Left ventricle myocardium inferior (tissue), 1 donor: ENCODE measurements around the gene SYNPO2L. TPM values are rescaled to one million over a fixed set of nuclear protein-coding genes. Genes with fewer than 3 reads are reported as not detected.
"Not testable (repeated sequence)": the region's sequence is repeated elsewhere in the genome, so short reads cannot be mapped to it uniquely, and the experiment has no call there.

ENCODE experiments used
- DNase-seq: peaks from one replicate; pipeline ENCODE4 v3.0.0-alpha.2; 2020
- H3K27ac ChIP-seq: fragments of 200-600 bp; replicated peaks from 2 replicates; pipeline ENCODE4 v1.8.0; 2021
- H3K27me3 ChIP-seq: fragments of 200-600 bp; 2 replicates; pipeline ENCODE4 v1.8.0; 2021; ENCODE audit warnings: low read depth
- H3K36me3 ChIP-seq: fragments of 200-600 bp; 2 replicates; pipeline ENCODE4 v1.8.0; 2021
- H3K4me1 ChIP-seq: fragments of 200-600 bp; 2 replicates; pipeline ENCODE4 v1.8.0; 2021
- H3K4me3 ChIP-seq: fragments of 200-600 bp; 2 replicates; pipeline ENCODE4 v1.8.0; 2021; ENCODE audit warnings: mild to moderate bottlenecking, moderate library complexity
- H3K9me3 ChIP-seq: fragments of 200-600 bp; replicated peaks from 2 replicates; pipeline ENCODE4 v1.8.0; 2021
- CTCF ChIP-seq: fragments of 200-600 bp; IDR thresholded peaks from 2 replicates; pipeline ENCODE4 v1.8.0; 2021; ENCODE audit warnings: antibody characterized with exemption, mild to moderate bottlenecking, borderline replicate concordance
- intact Hi-C: fragments of 100-400 bp; cut with micrococcal nuclease; formaldehyde crosslinking; loops from one replicate; pipeline ENCODE4 v1.11.0; 2022
- long read RNA-seq: library from polyadenylated mRNA; unstranded; transcript quantifications from one replicate; pipeline ENCODE4 v2.0.0, GENCODE V29; 2021
- total RNA-seq: library from RNA; stranded (reverse); fragmentation: NEBNext Ultra II Directional; extraction: Animal tissue kit (Norgen Biotek cat#: 25700); gene quantifications from one replicate; pipeline ENCODE4 v1.2.1, GENCODE V29; 2021
- donor health status: DM: no; HTN: yes; CAD: no; lungs with severe emphysema.

The SYNPO2L gene, protein sequence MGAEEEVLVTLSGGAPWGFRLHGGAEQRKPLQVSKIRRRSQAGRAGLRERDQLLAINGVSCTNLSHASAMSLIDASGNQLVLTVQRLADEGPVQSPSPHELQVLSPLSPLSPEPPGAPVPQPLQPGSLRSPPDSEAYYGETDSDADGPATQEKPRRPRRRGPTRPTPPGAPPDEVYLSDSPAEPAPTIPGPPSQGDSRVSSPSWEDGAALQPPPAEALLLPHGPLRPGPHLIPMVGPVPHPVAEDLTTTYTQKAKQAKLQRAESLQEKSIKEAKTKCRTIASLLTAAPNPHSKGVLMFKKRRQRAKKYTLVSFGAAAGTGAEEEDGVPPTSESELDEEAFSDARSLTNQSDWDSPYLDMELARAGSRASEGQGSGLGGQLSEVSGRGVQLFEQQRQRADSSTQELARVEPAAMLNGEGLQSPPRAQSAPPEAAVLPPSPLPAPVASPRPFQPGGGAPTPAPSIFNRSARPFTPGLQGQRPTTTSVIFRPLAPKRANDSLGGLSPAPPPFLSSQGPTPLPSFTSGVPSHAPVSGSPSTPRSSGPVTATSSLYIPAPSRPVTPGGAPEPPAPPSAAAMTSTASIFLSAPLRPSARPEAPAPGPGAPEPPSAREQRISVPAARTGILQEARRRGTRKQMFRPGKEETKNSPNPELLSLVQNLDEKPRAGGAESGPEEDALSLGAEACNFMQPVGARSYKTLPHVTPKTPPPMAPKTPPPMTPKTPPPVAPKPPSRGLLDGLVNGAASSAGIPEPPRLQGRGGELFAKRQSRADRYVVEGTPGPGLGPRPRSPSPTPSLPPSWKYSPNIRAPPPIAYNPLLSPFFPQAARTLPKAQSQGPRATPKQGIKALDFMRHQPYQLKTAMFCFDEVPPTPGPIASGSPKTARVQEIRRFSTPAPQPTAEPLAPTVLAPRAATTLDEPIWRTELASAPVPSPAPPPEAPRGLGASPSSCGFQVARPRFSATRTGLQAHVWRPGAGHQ
- 290 TPM for total RNA-seq
- long read RNA-seq, full-length matches to known transcripts, result 11 of 495 reads
- long read RNA-seq, partial matches to known transcripts, result 7 of 495 reads
- long read RNA-seq, other reads (novel, unspliced or antisense), result 477 of 495 reads

DNA sequence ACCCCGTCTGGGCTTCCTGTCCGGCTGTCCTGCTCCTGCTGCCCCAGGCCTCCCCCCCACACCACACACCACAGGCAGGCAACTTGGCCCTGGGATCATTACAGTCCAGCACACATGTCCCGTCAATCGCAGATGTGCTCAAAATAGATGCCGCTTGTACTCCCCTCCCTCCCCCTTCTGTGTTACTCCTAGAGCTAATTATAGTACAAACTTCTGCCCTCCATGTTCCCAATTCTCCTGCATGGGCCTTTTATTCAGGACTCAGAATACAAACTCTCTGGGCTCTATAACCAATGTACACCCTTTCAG is at the start of gene SYNPO2L:
SYNPO2L (minus strand) TSS at position 40 of the 309 bp plus-strand sequence. CDS start 107 bp downstream, outside the sequence.
- Histone ChIP-seq H3K9me3 (no peaks in the 10 kb centered on the region), H3K4me3 (peak within 1 kb of the TSS; percentile 67), H3K27ac (peak within 1 kb of the TSS; percentile 94), H3K4me1 (peaks cover 49% of the 10 kb centered on the region), H3K36me3 (peaks cover 4% of the 10 kb centered on the region), H3K27me3 (no peaks in the 10 kb centered on the region)
- intact Hi-C loops, result no loop called here
- DNase-seq, result peak; percentile 65
- TF ChIP-seq CTCF, result no peak

DNA sequence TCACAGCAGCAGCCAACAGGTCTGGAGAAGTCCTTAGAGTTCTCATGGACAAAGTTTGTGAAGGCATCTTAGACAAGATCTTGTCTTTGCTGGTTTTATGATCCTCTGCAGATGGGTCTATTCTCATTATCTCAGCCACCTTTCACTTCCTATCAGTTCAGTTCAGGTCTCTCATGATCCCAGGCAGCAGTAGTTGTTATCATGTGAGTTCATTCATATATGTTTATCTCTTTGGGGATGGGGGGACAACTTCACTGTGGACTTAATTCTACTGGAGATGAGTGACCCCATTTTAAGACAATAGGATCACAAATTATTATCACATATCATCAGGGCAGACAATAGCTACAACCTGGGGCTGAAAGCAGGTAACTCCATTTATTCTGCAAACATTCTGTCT is 48.1 kb upstream of the SYNPO2L start:
- H3K4me3 ChIP-seq, H3K27me3 ChIP-seq, intact Hi-C loops, H3K27ac ChIP-seq, H3K9me3 ChIP-seq, H3K4me1 ChIP-seq, DNase-seq: not testable (repeated sequence)
- peaks cover 16% of the 10 kb centered on the region for H3K36me3 ChIP-seq

GRCh38 chr10:73698819-73699218 is 43.0 kb upstream of the SYNPO2L start:
- intact Hi-C loops, H3K27ac ChIP-seq, H3K9me3 ChIP-seq, H3K4me3 ChIP-seq, H3K27me3 ChIP-seq, DNase-seq, H3K4me1 ChIP-seq: not testable (repeated sequence)
- peaks cover 11% of the 10 kb centered on the region for H3K36me3 ChIP-seq

DNA sequence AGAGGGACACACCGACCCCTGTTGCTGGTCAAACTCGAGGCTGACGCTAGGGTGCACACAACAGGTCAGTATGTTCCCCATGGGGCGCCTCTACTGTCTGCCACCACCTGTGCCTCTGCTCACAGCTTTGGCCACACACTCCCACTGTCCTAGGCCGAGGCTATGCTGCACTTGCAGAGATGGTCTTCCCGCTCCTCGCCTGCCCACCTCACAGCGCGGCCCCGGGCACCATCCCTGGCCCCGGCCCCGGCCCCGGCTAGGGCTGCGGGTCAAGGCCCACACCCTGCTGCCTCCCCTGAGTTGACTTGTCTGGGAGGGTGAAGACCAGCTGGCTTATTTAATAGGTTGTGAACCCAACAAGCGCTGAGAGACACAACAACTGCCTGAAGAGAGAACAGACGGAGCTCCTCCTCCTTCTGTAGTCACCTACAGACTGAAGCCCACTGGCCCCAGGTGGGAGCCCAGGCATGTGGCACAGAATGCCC is 41.9 kb upstream of the SYNPO2L start, which contains the start of gene AGAP5:
AGAP5 (minus strand) TSS at position 435 of the 485 bp plus-strand sequence; CDS start at position 81, 354 bp downstream.
- H3K36me3 ChIP-seq, result peaks cover 16% of the 10 kb centered on the region
- H3K4me1 ChIP-seq, H3K27me3 ChIP-seq, H3K27ac ChIP-seq, DNase-seq, intact Hi-C loops, H3K4me3 ChIP-seq, H3K9me3 ChIP-seq: not testable (repeated sequence)

GRCh38 chr10:73695302-73695701 is 39.5 kb upstream of the SYNPO2L start:
- H3K27me3 ChIP-seq, DNase-seq, H3K9me3 ChIP-seq, H3K4me3 ChIP-seq, intact Hi-C loops, H3K4me1 ChIP-seq, H3K27ac ChIP-seq: not testable (repeated sequence)
- H3K36me3 ChIP-seq, result peaks cover 20% of the 10 kb centered on the region

DNA sequence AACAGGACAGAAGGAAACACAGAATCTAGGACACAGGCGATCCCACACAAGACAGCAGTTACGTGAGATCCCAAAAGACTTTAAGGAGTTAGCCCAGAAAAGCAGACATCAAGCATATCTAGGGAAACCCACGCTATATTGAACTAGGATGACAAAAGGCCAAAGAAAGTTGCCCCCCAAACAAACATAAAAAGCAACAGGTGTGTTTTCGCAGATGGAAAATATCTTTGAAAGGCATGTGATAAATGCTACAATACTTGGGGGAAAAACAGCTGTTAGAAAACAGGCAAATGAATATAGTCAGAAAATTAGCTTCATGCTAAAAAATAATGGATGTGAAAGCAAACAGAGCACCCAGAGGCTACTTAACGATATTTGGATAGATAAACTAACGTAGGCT is 34.9 kb upstream of the SYNPO2L start:
- DNase-seq, H3K4me3 ChIP-seq, intact Hi-C loops, H3K27me3 ChIP-seq, H3K9me3 ChIP-seq, H3K4me1 ChIP-seq, H3K27ac ChIP-seq: not testable (repeated sequence)
- H3K36me3 ChIP-seq, result peaks cover 15% of the 10 kb centered on the region

- H3K4me3 ChIP-seq, H3K4me1 ChIP-seq, DNase-seq, H3K27ac ChIP-seq, H3K9me3 ChIP-seq, intact Hi-C loops, H3K27me3 ChIP-seq: not testable (repeated sequence)
- peaks cover 18% of the 10 kb centered on the region for H3K36me3 ChIP-seq
Measured at GRCh38 chr10:73689596-73689995, 33.8 kb upstream of the SYNPO2L start.

DNA sequence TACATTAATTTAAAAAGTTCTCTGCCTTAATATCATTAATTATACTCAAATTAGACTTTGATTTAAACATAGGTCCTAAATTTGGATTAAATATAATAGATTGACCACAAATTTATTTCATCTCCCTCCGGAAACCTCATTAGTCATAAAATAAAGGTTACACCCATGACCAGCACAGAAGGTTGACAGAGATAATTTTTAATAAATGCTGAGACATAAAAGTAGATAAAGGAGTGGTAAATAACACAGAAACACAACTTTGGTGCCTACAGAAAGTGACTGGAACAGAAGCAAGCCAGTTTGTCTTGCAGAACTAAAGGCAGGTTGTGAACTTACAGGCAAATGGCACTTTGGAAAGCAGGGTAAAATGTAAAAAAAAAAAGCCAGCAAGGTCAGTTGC is 31.8 kb upstream of the SYNPO2L start:
- H3K4me1 ChIP-seq, DNase-seq, intact Hi-C loops, H3K27ac ChIP-seq, H3K4me3 ChIP-seq, H3K9me3 ChIP-seq, H3K27me3 ChIP-seq: not testable (repeated sequence)
- H3K36me3 ChIP-seq, result peaks cover 13% of the 10 kb centered on the region

DNA sequence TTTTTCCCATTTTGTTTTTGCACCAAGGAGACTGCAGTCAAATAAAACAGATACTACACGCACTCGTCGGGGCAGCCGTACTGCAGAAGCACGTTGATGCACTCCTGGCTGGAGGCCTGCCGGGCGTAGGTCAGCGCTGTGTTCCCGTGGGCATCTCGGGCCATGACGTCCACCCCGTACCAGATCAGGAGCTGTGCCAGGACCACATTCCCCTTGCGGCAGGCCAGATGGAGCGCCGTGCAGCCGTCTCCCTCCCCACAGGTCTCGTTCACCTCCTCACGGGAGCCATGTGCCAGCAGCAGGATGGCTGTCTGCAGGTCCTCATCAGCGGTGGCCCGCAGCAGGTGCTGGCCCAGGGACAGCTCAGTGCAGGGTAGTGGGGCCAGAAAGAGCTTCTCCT is 18.7 kb upstream of the SYNPO2L start:
- H3K27me3 ChIP-seq, DNase-seq, H3K27ac ChIP-seq, H3K4me3 ChIP-seq, intact Hi-C loops, H3K9me3 ChIP-seq, H3K36me3 ChIP-seq: not testable (repeated sequence)
- H3K4me1 ChIP-seq, result peaks cover 10% of the 10 kb centered on the region

DNA sequence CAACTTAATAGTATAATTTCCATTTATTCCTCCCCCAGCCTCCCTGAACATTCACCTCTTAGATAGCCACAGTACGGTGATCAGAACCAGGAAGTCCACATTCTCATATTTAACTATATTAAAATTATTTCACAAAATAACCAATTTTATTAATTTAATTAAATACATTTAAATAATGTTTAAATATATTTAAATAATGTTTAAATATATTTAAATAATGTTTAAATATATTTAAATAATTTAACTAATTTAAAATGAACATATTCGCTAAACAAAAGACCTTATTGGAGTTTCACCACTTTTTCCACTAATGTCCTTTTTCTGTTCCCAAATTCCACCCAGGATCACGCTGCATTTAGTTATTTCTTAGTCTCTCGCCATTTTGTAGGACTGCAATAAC is 12.5 kb upstream of the SYNPO2L start:
- intact Hi-C loops, H3K27me3 ChIP-seq, H3K4me3 ChIP-seq, H3K9me3 ChIP-seq, DNase-seq, H3K36me3 ChIP-seq, H3K27ac ChIP-seq: not testable (repeated sequence)
- peaks cover 10% of the 10 kb centered on the region for H3K4me1 ChIP-seq

DNA sequence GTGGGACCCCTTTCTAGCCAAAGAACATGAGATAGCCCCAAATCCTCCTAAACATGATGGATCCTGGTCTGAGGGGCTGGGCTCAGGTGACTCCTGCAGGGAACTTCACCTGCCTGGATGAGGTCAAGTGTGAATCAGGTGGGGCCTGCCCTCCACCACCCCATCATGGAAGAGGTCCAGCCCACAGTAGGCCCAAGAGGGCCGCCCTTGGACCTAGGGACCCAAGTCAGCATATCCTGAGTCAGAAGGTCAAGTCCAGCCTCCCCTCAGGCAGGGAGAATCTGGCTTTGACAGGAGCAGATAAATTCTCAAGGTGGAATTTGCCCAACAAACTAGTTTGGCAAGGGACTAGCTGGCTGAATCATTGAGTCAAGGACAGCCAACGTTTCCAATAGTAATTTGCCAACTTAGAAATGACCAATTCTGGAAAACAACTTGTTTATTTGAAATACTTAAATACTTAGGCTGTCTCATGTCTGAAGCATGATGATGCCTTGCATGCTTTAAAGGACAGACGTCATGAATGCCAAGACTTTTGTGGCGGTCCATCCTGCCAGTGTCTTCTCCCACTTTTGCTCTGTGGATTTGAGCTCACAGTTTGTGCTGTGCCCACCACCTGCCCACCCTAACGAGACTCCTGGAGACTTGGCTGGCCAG is 10.5 kb upstream of the SYNPO2L start:
- H3K9me3 ChIP-seq, H3K36me3 ChIP-seq, H3K4me3 ChIP-seq, intact Hi-C loops, H3K27me3 ChIP-seq, DNase-seq, H3K4me1 ChIP-seq: not testable (repeated sequence)
- peak overlapping the region; percentile 19 for H3K27ac ChIP-seq

DNA sequence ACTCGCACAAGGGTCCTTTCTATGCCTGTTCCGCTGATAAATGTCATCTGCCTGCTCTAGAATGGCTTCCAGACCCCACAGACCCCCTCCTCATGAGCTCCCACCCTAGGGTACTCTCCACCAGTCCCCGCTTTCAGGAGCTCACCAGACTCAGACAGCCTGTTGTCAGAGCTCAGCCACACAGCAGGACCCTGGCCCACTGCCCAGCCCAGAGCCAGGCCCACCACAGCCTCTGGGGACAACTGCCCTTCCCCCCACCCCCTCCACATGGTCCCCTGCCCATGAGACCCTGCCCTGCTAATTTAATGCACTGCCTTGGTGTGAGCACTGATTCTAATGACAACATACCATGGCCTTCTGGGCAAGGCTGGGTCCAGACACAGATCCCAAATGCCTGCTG is 9.8 kb upstream of the SYNPO2L start:
- H3K27ac ChIP-seq, result peak overlapping the region; percentile 19
- H3K4me3 ChIP-seq, H3K36me3 ChIP-seq, intact Hi-C loops, H3K4me1 ChIP-seq, H3K27me3 ChIP-seq, DNase-seq, H3K9me3 ChIP-seq: not testable (repeated sequence)
